Measurements from ENCODE around the gene TAF1C.

DNA sequence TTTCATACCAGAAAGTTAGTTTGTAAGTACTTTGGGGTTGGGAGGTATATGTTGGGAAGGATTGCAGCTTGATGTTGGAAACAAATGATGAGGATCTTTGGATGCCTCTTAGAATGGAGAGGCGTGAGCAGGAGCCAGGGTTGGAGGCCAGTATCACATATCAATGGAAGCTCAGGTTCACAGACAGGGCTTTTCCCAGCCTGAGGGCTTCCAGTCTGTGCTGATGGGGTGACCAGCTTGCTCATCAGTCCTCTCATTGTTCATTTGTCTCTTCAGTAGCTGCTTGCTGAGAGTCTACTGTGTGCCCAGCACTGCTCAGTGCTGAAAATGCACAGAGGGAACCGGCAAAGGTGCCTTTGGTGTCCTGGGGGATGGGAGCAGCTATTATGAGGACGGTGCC lies 35.9 kb downstream of the TAF1C start:
- TF ChIP-seq SUPT20H (IDR thresholded peaks at IDR 0.05; ENCODE audit: borderline replicate concordance, control insufficient read depth, low read depth, low read length): no peak
- TF ChIP-seq REST (IDR thresholded peaks at IDR 0.05; ENCODE audit: low read depth, low read length): no peak
- TF ChIP-seq E2F4 (IDR thresholded peaks at IDR 0.05; ENCODE audit: low read depth, low read length): no peak
